Measurements from ENCODE around the gene JUND.
"Not testable (repeated sequence)": the region's sequence is repeated elsewhere in the genome, so short reads cannot be mapped to it uniquely, and the experiment has no call there.

GRCh38 chr19:18324373-18324731 lies 42.9 kb upstream of the JUND start:
- not testable (repeated sequence) for TF ChIP-seq CTCF (conservative IDR thresholded peaks at IDR 0.05; ENCODE audit: low read depth in 2 of 2); REST (IDR thresholded peaks at IDR 0.05; ENCODE audit: unreplicated experiment)
